GM12878 (cell line): ENCODE data around the gene AKAP1. TPM values are rescaled to one million over a fixed set of nuclear protein-coding genes. Genes with fewer than 3 reads are reported as not detected.

ENCODE experiments used
- BACH1 ChIP-seq: fragments of 450-650 bp; IDR thresholded peaks from 2 replicates; pipeline ENCODE4 v1.6.1; 2017; ENCODE audit warnings: mild to moderate bottlenecking, borderline replicate concordance
- BCL11A ChIP-seq: IDR thresholded peaks from 2 replicates; pipeline ENCODE4 v1.6.1; 2011; ENCODE audit warnings: low read depth, low read length
- BCLAF1 ChIP-seq: fragments of 450-650 bp; IDR thresholded peaks from 2 replicates; pipeline ENCODE4 v1.6.1; 2017; ENCODE audit warnings: antibody characterized with exemption, mild to moderate bottlenecking, moderate library complexity
- CBX3 ChIP-seq: fragments of 200-600 bp; sonication (generic); IDR thresholded peaks from 2 replicates; pipeline ENCODE4 v1.6.1; 2016; ENCODE audit warnings: low read depth, borderline replicate concordance
- CTCF ChIP-seq, 3 experiments: IDR thresholded peaks in 2 of 3; conservative IDR thresholded peaks in 1 of 3; 2 replicates each; pipeline ENCODE4 v1.5.1; 2011; ENCODE audit warnings: low read depth in 3 of 3, low read length in 3 of 3, mild to moderate bottlenecking in 3 of 3, control low read depth in 2 of 3, moderate library complexity in 2 of 3, inconsistent platforms in 1 of 3, mixed read lengths in 1 of 3; ENCODE audit not compliant: control insufficient read depth in 2 of 3, insufficient read depth in 1 of 3; ENCODE audit errors: extremely low read depth in 1 of 3
- EED ChIP-seq: sonication (generic); IDR thresholded peaks from 2 replicates; pipeline ENCODE4 v1.6.1; 2016; ENCODE audit warnings: antibody characterized with exemption, low read depth
- EP300 ChIP-seq, 2 experiments: fragments of 150-350 bp in 1 of 2; IDR thresholded peaks; 2 replicates each; pipeline ENCODE4 v1.6.1; 2011 to 2012; ENCODE audit warnings: low read depth in 2 of 2, low read length in 2 of 2, borderline replicate concordance in 1 of 2, improper control_type of control experiment in 1 of 2, inconsistent platforms in 1 of 2; ENCODE audit not compliant: control insufficient read depth in 1 of 2
- HCFC1 ChIP-seq: fragments of 150-350 bp; IDR thresholded peaks from 2 replicates; pipeline ENCODE4 v1.6.1; 2014; ENCODE audit warnings: low read length
- KLF5 ChIP-seq: fragments of 450-650 bp; IDR thresholded peaks from 2 replicates; pipeline ENCODE4 v1.6.1; 2014; ENCODE audit warnings: mild to moderate bottlenecking; ENCODE audit not compliant: partially characterized antibody
- PBX3 ChIP-seq: IDR thresholded peaks from 2 replicates; pipeline ENCODE4 v1.6.1; 2011; ENCODE audit warnings: mild to moderate bottlenecking, low read depth, low read length, moderate library complexity; ENCODE audit not compliant: insufficient replicate concordance
- SMC3 ChIP-seq: IDR thresholded peaks from 2 replicates; pipeline ENCODE4 v1.6.1; 2011; ENCODE audit warnings: low read length, improper control_type of control experiment, borderline replicate concordance
- SUPT20H ChIP-seq: IDR thresholded peaks from 2 replicates; pipeline ENCODE4 v1.6.1; 2011; ENCODE audit warnings: low read depth, mild to moderate bottlenecking, low read length, moderate library complexity, borderline replicate concordance; ENCODE audit not compliant: control insufficient read depth
- USF2 ChIP-seq: IDR thresholded peaks from 2 replicates; pipeline ENCODE4 v1.6.1; 2011; ENCODE audit warnings: low read depth, low read length, improper control_type of control experiment, borderline replicate concordance
- WRNIP1 ChIP-seq: IDR thresholded peaks from 2 replicates; pipeline ENCODE4 v1.6.1; 2011; ENCODE audit warnings: low read depth, low read length, improper control_type of control experiment, borderline replicate concordance
- polyA plus RNA-seq, 11 experiments: library from polyadenylated mRNA; depleted of rRNA in 4 of 11; unstranded in 6 of 11; stranded (reverse) in 5 of 11; fragments of >200 nt; fragmentation: Nextera tagmentation in 4 of 11; fragmentation: Illumina TruSeq in 1 of 11; extraction: Ambion mirVana in 4 of 11; extraction: Trizol in 1 of 11; gene quantifications; 1 replicate in 1 of 11; 2 replicates in 10 of 11; pipeline versions ENCODE4 v1.2.1 to v1.2.3, GENCODE V29; 2011 to 2016; ENCODE audit warnings: inconsistent platforms in 2 of 11, missing spikeins in 2 of 11, low read depth in 1 of 11
- total RNA-seq, 4 experiments: library from RNA; depleted of rRNA in 3 of 4; stranded (reverse); fragments of >200 nt in 3 of 4; fragmentation: Illumina TruSeq in 1 of 4; extraction: Trizol in 1 of 4; gene quantifications; 2 replicates each; pipeline versions ENCODE4 v1.2.1 to v1.2.3, GENCODE V29; 2013 to 2021

AKAP1 gene
- total and polyA plus RNA-seq, 10 of the 15 experiments (the other 5 are each of a cell fraction or from before 2014, with no cell fraction given), result 11.9 to 50.5 (median 38.1) TPM

DNA sequence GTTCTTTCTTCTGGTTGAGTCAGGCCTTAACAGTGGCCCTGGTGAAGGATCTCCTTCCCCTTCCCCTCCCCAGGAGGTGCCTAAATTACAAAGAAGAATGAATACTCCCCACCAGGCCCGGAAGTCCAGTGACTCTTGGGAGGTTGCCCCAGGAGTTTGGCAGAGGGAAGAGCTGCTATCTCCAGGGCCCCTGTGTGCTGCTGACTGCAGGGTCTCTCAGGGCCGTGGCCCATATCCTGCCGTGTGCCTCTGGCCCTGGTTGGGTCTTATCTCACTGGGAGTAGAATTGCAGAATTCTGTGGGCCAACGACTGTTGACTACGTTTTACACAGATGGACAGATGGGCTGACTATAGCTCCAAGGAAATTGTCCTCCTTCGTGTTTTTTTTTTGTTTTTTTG lies 28.0 kb downstream of the AKAP1 start (continued):
- TF ChIP-seq BCLAF1 (no peak), BCL11A (no peak), USF2 (no peak), PBX3 (no peak), EED (no peak), CBX3 (no peak), EP300 (IDR thresholded peaks at IDR 0.05; ENCODE audit: borderline replicate concordance in 1 of 2, control insufficient read depth in 1 of 2, low read depth in 2 of 2, low read length in 2 of 2) (no peak), SUPT20H (no peak), WRNIP1 (no peak), BACH1 (no peak), HCFC1 (no peak), CTCF (IDR thresholded peaks at IDR 0.05 in 2 of 3, conservative IDR thresholded peaks at IDR 0.05 in 1 of 3; ENCODE audit: control insufficient read depth in 2 of 3, extremely low read depth in 1 of 3, insufficient read depth in 1 of 3, low read depth in 3 of 3, low read length in 3 of 3) (no peak), SMC3 (no peak), KLF5 (no peak)
